AG04449 (cell line): Measurements from ENCODE around the gene ATXN1.

Experiments used
- CTCF ChIA-PET: fragments of 350-600 bp; formaldehyde crosslinking; extraction: SDS; loops from one replicate; lab custom pipeline; 2021; ENCODE audit warnings: antibody characterized with exemption; lab: Yijun Ruan, JAX
- POLR2A ChIA-PET: fragments of 400-600, 350-600 bp; formaldehyde crosslinking; extraction: SDS; loops from one replicate; lab custom pipeline; 2020; ENCODE audit warnings: antibody characterized with exemption, inconsistent platforms; lab: Yijun Ruan, JAX
- DNase-seq: peaks from one replicate; pipeline ENCODE4 v3.0.0-alpha.2; 2010; ENCODE audit warnings: low read depth, low spot score
- H3K4me3 ChIP-seq: 2 replicates; pipeline ENCODE4 v1.5.1; 2011; ENCODE audit warnings: low read depth, mild to moderate bottlenecking, control low read depth, low read length
- TF ChIP-seq, protein P1 (sequence below): IDR thresholded peaks from one replicate; pipeline ENCODE4 v1.5.1; 2011; ENCODE audit warnings: mild to moderate bottlenecking, moderate library complexity, low read length, control low read depth, inconsistent platforms; ENCODE audit not compliant: insufficient read depth; ENCODE audit errors: missing control alignments

Gene ATXN1

DNA sequence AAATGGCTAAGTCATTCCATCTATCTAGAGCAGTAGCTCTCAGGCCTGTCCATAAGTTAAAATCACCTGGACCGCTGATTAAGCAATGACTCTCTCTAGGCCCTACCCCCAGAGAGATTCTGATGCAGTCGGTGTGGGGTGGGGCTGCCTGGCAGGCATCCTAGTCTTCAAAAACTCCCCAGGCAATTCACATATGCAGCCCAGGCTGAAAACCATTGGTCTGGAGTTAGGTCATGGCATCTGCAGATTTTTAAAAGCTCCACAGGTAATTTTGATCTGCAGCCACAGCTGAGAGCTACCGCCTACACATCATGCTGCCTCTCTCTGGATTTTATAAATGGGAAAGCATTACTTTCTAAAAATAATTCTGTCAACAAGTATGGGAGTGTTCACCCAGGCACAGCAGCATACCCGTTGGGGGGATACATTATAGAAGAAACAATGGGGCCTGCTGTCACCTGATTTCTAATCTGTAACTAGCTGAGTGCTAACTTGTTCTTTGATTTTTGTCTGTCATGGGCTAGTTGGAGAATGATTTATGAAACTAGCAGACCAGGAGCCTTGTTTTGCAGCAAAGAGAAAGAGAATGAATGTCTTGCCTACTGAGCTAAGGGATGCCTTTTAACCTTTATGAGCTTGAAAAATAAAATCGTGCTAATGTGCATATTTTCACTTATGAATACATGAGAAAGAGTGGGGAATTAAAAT, 44.1 kb upstream of the ATXN1 start:
- TF ChIP-seq, protein P1, sequence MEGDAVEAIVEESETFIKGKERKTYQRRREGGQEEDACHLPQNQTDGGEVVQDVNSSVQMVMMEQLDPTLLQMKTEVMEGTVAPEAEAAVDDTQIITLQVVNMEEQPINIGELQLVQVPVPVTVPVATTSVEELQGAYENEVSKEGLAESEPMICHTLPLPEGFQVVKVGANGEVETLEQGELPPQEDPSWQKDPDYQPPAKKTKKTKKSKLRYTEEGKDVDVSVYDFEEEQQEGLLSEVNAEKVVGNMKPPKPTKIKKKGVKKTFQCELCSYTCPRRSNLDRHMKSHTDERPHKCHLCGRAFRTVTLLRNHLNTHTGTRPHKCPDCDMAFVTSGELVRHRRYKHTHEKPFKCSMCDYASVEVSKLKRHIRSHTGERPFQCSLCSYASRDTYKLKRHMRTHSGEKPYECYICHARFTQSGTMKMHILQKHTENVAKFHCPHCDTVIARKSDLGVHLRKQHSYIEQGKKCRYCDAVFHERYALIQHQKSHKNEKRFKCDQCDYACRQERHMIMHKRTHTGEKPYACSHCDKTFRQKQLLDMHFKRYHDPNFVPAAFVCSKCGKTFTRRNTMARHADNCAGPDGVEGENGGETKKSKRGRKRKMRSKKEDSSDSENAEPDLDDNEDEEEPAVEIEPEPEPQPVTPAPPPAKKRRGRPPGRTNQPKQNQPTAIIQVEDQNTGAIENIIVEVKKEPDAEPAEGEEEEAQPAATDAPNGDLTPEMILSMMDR, result no peak
- no peak for DNase-seq
- H3K4me3 ChIP-seq, result no peak overlapping the region
- POLR2A ChIA-PET, result no interaction called here
- CTCF ChIA-PET, result interaction anchor here (0.8 to 2.4 kb wide), 7 partner anchors 10 to 295 kb away, joined by 3 to 13 read pairs (median 4); no protein-coding TSS in a partner anchor

DNA sequence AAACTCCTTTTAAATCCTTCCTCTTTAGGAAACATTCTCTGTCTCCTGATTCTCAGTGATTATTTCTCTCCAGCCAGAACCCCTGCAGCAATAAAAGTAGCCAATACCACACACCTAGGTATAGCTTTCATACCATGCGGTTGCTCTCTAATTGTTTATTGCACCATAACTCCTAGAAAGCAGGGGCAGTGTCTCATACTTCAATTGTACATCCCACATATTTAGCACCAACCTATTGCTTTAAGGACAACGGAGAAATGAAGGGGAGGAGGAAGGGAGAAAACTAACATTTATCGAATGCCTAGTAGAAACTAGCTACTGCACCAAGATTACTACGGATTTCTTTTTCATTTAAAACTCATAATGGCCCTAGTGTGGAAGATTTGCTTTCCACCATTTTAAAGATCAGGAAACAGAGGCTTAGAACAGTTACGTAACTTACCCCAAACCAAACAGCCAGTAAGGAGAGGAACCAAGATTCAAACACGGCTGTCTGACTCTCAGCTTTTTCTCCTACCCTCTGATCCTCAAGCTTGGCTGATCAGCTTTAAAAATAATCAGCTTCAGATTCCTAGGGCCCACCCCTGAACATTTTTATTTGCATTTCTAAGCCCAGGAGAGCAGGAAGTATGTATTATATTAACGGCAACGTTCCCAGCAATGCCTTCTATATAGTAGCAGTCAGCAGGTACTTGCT, 43.4 kb upstream of the ATXN1 start:
- ChIA-PET CTCF (interaction anchor here (1.0 to 2.4 kb wide), 3 partner anchors 12 to 282 kb away, joined by 3 to 13 read pairs (median 3); no protein-coding TSS in a partner anchor), POLR2A (no interaction called here)
- TF ChIP-seq, protein P1, result no peak
- DNase-seq, result no peak
- H3K4me3 ChIP-seq, result no peak overlapping the region

DNA sequence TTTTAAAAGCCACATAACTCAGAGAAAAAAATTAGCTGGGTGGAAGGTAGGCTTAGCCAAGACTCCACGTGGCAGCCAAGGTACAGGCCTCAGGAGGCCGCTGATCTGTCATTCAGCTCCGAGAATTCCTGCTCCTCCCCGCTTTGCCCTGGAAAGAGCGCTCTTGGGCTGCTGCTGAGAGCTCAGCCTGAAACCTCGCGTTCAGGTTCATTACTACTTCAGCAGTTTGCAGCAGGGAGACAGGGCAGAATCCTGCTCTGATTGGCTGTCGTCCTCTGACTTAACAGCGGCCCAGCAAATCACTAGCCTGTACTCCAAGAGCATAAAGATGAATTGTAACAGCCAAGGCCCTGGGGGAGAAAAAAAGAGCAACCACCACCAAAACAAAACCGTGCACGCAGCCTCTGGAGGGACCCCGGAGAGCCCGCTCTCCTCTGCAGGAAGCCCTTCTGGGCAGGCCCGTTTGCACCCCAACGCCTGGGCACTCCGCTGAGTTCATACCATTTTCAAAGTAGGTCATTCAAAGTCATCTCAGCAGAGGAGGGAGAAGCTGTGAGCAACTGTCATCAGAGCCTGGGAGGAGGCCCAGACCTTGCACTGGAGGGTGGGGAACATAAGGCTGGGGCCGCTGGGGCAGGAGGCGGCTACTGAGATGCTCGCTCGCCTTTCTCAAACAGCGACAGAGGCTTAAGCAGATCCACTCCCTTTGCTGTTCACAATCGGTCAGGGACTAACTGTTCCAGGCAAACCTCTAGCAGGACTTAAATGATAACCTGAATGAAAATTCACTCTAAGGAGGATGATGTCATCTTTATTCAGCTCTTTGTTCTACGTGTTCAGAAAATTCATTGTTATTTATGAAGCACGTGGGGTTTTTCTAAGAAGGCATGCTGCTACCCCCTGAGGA, 42.3 kb upstream of the ATXN1 start:
- TF ChIP-seq, protein P1, result no peak
- ChIA-PET CTCF (interaction anchor here (0.7 to 2.4 kb wide), 5 partner anchors 9 to 283 kb away, joined by 3 to 13 read pairs (median 3); no protein-coding TSS in a partner anchor), POLR2A (no interaction called here)
- peak; percentile 26 for DNase-seq
- peak overlapping the region; percentile 2; the same call in 1 of the 2 replicates for H3K4me3 ChIP-seq

DNA sequence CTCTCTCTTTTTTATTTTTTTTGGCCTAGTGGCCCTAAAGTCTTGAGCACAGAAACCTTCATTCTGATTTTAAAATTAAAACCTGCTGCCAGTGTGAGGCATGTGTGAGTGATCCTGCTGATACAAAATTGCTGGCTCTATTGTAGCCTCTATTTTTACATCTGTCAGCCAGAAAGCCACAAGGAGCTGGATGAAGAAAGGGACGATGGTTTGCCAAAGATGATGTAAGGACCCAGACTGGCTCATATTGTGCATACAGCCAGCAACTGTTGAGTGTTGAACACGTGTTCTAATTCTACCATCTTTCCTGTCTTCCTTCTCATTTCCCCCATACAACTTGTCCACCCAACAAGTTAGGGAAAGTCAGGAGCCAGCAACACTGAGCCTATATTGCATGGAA, 40.8 kb upstream of the ATXN1 start:
- POLR2A ChIA-PET, result no interaction called here
- TF ChIP-seq, protein P1, result no peak
- no peak for DNase-seq
- no peak overlapping the region for H3K4me3 ChIP-seq
- CTCF ChIA-PET, result interaction anchor here (1.3 to 1.7 kb wide), 3 partner anchors 15 to 36 kb away, joined by 3 to 5 read pairs (median 4); no protein-coding TSS in a partner anchor

DNA sequence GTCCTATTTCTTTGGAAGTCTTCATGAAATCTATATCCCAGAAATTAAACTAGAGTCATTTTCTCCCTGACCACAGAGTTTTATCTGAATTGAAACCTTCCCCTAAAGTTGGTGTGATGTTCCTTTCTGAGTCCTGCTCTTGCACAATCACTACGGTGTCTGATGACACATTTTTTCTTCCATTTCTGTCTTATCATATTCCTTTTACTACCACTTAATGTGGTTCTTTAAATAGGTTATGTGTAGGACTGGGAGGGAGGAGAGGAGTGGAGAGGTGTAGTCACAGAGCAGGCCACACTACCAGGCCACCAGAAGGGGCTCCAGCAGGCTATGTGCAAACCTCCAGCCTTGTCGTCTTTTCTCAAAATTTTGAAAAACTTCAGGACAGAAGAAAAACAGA, 39.7 kb upstream of the ATXN1 start:
- ChIA-PET CTCF (interaction anchor here (0.7 to 1.7 kb wide), 3 partner anchors 17 to 468 kb away, joined by 3 to 5 read pairs (median 4); no protein-coding TSS in a partner anchor), POLR2A (no interaction called here)
- TF ChIP-seq, protein P1, result no peak
- no peak for DNase-seq
- no peak overlapping the region for H3K4me3 ChIP-seq
